Chondrocyte (in vitro differentiated cells): ENCODE results near the gene SGCE. TPM values are rescaled to one million over a fixed set of nuclear protein-coding genes. Genes with fewer than 3 reads are reported as not detected.

Source experiments
- DNase-seq: peaks from one replicate; pipeline ENCODE4 v3.0.0; 2021; ENCODE audit warnings: mixed read lengths, low spot score
- H3K27ac Mint-ChIP-seq: one replicate; pipeline ENCODE4 v1.8.0; 2021; ENCODE audit warnings: mild to moderate bottlenecking, moderate library complexity, mixed read lengths; ENCODE audit not compliant: unreplicated experiment
- H3K27me3 Mint-ChIP-seq: 2 replicates; pipeline ENCODE4 v1.8.0; 2021; ENCODE audit warnings: low read depth, mixed read lengths
- H3K36me3 Mint-ChIP-seq: 2 replicates; pipeline ENCODE4 v1.8.0; 2021; ENCODE audit warnings: low read depth, mixed read lengths
- H3K4me1 Mint-ChIP-seq: 2 replicates; pipeline ENCODE4 v1.8.0; 2021; ENCODE audit warnings: low read depth, mild to moderate bottlenecking, mixed read lengths
- H3K4me3 Mint-ChIP-seq: one replicate; pipeline ENCODE4 v1.8.0; 2021; ENCODE audit warnings: mild to moderate bottlenecking, moderate library complexity, mixed read lengths; ENCODE audit not compliant: unreplicated experiment
- H3K9me3 Mint-ChIP-seq: 2 replicates; pipeline ENCODE4 v1.8.0; 2021; ENCODE audit warnings: low read depth, mixed read lengths
- CTCF ChIP-seq: fragments of 200-600 bp; sonication (generic); IDR thresholded peaks from 2 replicates; pipeline ENCODE4 v1.5.0; 2021; ENCODE audit warnings: antibody characterized with exemption, mild to moderate bottlenecking, moderate library complexity
- total RNA-seq: library from RNA; stranded (reverse); gene quantifications from 3 replicates; pipeline ENCODE4 v1.2.1, GENCODE V29; 2021

Gene SGCE
- total RNA-seq, 1 donor from 2014 or later: 72.3 TPM

- Mint-ChIP-seq H3K4me3 (peak overlapping the region; percentile 64), H3K27me3 (no peaks in the 10 kb centered on the region), H3K9me3 (no peaks in the 10 kb centered on the region), H3K27ac (peak overlapping the region; percentile 89), H3K36me3 (no peaks in the 10 kb centered on the region), H3K4me1 (peaks cover 41% of the 10 kb centered on the region)
- no peak for DNase-seq
- no peak for TF ChIP-seq CTCF
Measured at GRCh38 chr7:94650147-94651051, 5.5 kb downstream of the SGCE start.

GRCh38 chr7:94649450-94649849, 6.5 kb downstream of the SGCE start:
- no peaks in the 10 kb centered on the region for H3K9me3 Mint-ChIP-seq
- TF ChIP-seq CTCF: no peak
- H3K4me1 Mint-ChIP-seq: peaks cover 40% of the 10 kb centered on the region
- peak overlapping the region; percentile 89 for H3K27ac Mint-ChIP-seq
- peak overlapping the region; percentile 64 for H3K4me3 Mint-ChIP-seq
- DNase-seq: no peak
- no peaks in the 10 kb centered on the region for H3K36me3 Mint-ChIP-seq
- H3K27me3 Mint-ChIP-seq: no peaks in the 10 kb centered on the region

GRCh38 chr7:94648731-94649130, 7.2 kb downstream of the SGCE start:
- H3K27ac Mint-ChIP-seq: no peak overlapping the region

GRCh38 chr7:94647295-94647694, 8.6 kb downstream of the SGCE start:
- H3K4me1 Mint-ChIP-seq: peaks cover 58% of the 10 kb centered on the region

More at GRCh38 chr7:94648731-94649130, 7.2 kb downstream of the SGCE start:
- H3K4me1 Mint-ChIP-seq: peaks cover 44% of the 10 kb centered on the region
- no peak for TF ChIP-seq CTCF
- H3K4me3 Mint-ChIP-seq: peak overlapping the region; percentile 33
- H3K9me3 Mint-ChIP-seq: no peaks in the 10 kb centered on the region
- no peaks in the 10 kb centered on the region for H3K27me3 Mint-ChIP-seq
- H3K36me3 Mint-ChIP-seq: no peaks in the 10 kb centered on the region
- DNase-seq: no peak

More at GRCh38 chr7:94647295-94647694, 8.6 kb downstream of the SGCE start:
- H3K27ac Mint-ChIP-seq: no peak overlapping the region
- no peak for DNase-seq
- H3K27me3 Mint-ChIP-seq: no peaks in the 10 kb centered on the region
- H3K9me3 Mint-ChIP-seq: no peaks in the 10 kb centered on the region
- no peak overlapping the region for H3K4me3 Mint-ChIP-seq
- TF ChIP-seq CTCF: no peak
- H3K36me3 Mint-ChIP-seq: no peaks in the 10 kb centered on the region
